HEK293T (cell line): ENCODE data around the gene IGSF9B.

Experiments
- ARNT ChIP-seq: fragments of 450-650 bp; IDR thresholded peaks from 2 replicates; pipeline ENCODE4 v1.6.1; 2017; ENCODE audit warnings: mild to moderate bottlenecking
- BHLHE40 ChIP-seq: fragments of 450-650 bp; IDR thresholded peaks from 2 replicates; pipeline ENCODE4 v1.6.1; 2016; ENCODE audit warnings: mild to moderate bottlenecking, moderate library complexity, borderline replicate concordance
- CTBP1 ChIP-seq: fragments of 450-650 bp; IDR thresholded peaks from 2 replicates; pipeline ENCODE4 v1.6.1; 2016; ENCODE audit warnings: borderline replicate concordance
- FOXA1 ChIP-seq: fragments of 450-650 bp; IDR thresholded peaks from 2 replicates; pipeline ENCODE4 v1.6.1; 2016; ENCODE audit warnings: mild to moderate bottlenecking
- FOXM1 ChIP-seq: fragments of 450-650 bp; IDR thresholded peaks from 2 replicates; pipeline ENCODE4 v1.6.1; 2017; ENCODE audit warnings: mild to moderate bottlenecking, borderline replicate concordance
- HDGF ChIP-seq: fragments of 450-650 bp; IDR thresholded peaks from 2 replicates; pipeline ENCODE4 v1.6.1; 2017; ENCODE audit warnings: antibody characterized with exemption, borderline replicate concordance
- L3MBTL2 ChIP-seq: fragments of 450-650 bp; conservative IDR thresholded peaks from 2 replicates; pipeline ENCODE4 v1.6.1; 2016; ENCODE audit warnings: mild to moderate bottlenecking
- PKNOX1 ChIP-seq: fragments of 450-650 bp; IDR thresholded peaks from 2 replicates; pipeline ENCODE4 v1.6.1; 2016
- SP1 ChIP-seq: fragments of 450-650 bp; IDR thresholded peaks from 2 replicates; pipeline ENCODE4 v1.6.1; 2017
- SUZ12 ChIP-seq: fragments of 450-650 bp; IDR thresholded peaks from 2 replicates; pipeline ENCODE4 v1.6.1; 2016; ENCODE audit warnings: mild to moderate bottlenecking
- TARDBP ChIP-seq: fragments of 450-650 bp; IDR thresholded peaks from 2 replicates; pipeline ENCODE4 v1.6.1; 2016
- ZNF384 ChIP-seq: fragments of 450-650 bp; IDR thresholded peaks from 2 replicates; pipeline ENCODE4 v1.6.1; 2016

DNA sequence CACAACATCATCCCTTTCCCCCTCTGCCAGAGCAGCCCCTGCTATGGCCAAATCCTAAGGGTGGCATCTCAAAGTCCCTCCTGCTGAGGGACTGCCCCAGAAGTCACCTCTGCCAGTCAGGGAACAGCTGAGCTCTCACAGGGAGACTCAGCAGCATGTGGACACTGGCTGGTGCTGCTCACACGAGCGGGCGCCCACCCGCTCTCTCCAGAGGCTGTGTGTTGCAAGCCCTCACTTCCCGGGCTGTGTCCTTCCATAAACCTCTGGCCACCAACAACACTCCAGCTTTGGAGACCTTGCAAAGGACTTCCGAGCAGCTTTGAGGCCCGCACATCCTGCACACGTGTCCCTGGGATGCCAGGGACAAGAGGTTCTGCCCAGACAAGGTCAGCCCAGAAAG is 2.8 kb downstream of the IGSF9B start:
- TF ChIP-seq BHLHE40 (no peak), SP1 (no peak), ARNT (no peak), L3MBTL2 (no peak), FOXA1 (no peak), HDGF (no peak), TARDBP (no peak), FOXM1 (no peak), SUZ12 (no peak), PKNOX1 (no peak), CTBP1 (no peak), ZNF384 (no peak)
